ENCODE results near the gene PRTFDC1.

The PRTFDC1 gene

DNA sequence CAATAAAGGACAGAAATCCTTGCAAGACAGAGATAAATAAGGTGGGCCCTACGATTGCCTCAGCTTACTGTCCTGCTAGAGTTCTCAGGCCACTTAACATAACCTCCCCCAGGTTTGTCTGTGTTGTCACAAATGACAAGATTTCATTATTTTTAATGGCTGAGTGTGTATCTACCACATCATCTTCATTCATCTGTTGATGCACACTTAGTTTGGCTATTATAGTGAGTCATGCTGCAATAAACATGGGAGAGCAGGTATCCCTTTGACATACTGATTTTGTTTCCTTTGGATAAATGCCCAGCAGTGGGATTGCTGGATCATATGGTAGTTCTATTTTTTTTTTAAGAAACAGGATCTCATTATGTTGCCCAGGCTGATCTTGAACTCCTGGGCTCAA is 60.6 kb downstream of the PRTFDC1 start:
- H3K9ac ChIP-seq, result no peak overlapping the region
- H3K79me2 ChIP-seq, result no peaks in the 10 kb centered on the region
- H3K27me3 ChIP-seq (ENCODE audit: control insufficient read depth, insufficient read depth, low read length), result no peaks in the 10 kb centered on the region
- no peaks in the 10 kb centered on the region for H3K36me3 ChIP-seq (ENCODE audit: control insufficient read depth, insufficient read depth, low read length)
- no peak overlapping the region for H3K27ac ChIP-seq
- H3K4me1 ChIP-seq, result no peaks in the 10 kb centered on the region
- H3K4me3 ChIP-seq (ENCODE audit: low read depth, low read length), result no peak overlapping the region
- no peak overlapping the region for H3K4me2 ChIP-seq (ENCODE audit: low read length)
- H3K9me3 ChIP-seq (ENCODE audit: control insufficient read depth, low read length), result no peaks in the 10 kb centered on the region
- H2AFZ ChIP-seq, result no peak overlapping the region
- TF ChIP-seq, protein P1, sequence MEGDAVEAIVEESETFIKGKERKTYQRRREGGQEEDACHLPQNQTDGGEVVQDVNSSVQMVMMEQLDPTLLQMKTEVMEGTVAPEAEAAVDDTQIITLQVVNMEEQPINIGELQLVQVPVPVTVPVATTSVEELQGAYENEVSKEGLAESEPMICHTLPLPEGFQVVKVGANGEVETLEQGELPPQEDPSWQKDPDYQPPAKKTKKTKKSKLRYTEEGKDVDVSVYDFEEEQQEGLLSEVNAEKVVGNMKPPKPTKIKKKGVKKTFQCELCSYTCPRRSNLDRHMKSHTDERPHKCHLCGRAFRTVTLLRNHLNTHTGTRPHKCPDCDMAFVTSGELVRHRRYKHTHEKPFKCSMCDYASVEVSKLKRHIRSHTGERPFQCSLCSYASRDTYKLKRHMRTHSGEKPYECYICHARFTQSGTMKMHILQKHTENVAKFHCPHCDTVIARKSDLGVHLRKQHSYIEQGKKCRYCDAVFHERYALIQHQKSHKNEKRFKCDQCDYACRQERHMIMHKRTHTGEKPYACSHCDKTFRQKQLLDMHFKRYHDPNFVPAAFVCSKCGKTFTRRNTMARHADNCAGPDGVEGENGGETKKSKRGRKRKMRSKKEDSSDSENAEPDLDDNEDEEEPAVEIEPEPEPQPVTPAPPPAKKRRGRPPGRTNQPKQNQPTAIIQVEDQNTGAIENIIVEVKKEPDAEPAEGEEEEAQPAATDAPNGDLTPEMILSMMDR (IDR thresholded peaks at IDR 0.05), result no peak

DNA sequence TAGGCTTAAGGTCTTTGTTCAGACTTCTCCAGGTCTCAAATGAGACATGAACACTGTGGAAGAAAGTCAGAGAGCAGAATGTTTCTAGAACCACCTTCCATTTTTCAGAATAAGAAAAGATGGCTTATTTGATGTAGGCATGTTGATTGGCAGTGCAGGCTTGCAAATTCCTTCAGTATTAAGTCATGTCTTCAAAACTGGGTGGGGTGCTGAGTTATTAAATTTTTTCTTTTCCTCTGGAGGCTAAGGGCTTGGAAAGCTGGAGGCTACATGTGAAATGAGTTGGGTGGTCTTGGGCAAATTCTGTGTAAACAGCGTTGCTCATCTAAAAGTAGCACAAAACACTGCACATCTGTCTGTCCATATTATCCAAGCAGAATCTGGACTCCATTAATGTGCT is 62.8 kb downstream of the PRTFDC1 start:
- Histone ChIP-seq H3K4me3 (ENCODE audit: low read depth, low read length) (no peak overlapping the region), H3K9ac (no peak overlapping the region), H3K36me3 (ENCODE audit: control insufficient read depth, insufficient read depth, low read length) (no peaks in the 10 kb centered on the region), H3K4me2 (ENCODE audit: low read length) (no peak overlapping the region), H3K27me3 (ENCODE audit: control insufficient read depth, insufficient read depth, low read length) (no peaks in the 10 kb centered on the region), H3K79me2 (no peaks in the 10 kb centered on the region), H3K9me3 (ENCODE audit: control insufficient read depth, low read length) (no peaks in the 10 kb centered on the region), H3K27ac (no peak overlapping the region), H3K4me1 (no peaks in the 10 kb centered on the region), H2AFZ (no peak overlapping the region)
- TF ChIP-seq, protein P1 (IDR thresholded peaks at IDR 0.05), result no peak

DNA sequence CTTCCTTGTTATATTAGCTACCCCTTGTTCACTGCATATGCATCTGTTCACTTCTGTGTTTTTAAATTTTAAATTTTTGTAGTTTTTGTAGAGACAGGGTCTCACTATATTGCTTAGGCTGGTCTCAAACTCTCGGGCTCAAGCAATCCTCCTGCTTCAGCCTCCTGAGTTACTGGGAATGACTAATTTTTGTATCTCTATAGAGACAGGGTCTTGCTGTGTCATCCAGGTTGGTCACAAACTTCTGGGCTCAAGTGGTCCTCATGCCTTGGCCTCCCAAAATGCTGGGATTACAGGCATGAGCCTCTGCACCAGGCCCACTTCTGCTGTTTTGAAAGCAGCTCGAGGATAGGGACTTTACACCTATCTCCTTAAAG is 64.6 kb downstream of the PRTFDC1 start:
- Histone ChIP-seq H3K27me3 (ENCODE audit: control insufficient read depth, insufficient read depth, low read length) (no peaks in the 10 kb centered on the region), H3K9ac (no peak overlapping the region), H3K79me2 (no peaks in the 10 kb centered on the region), H3K4me2 (ENCODE audit: low read length) (no peak overlapping the region), H3K4me3 (ENCODE audit: low read depth, low read length) (no peak overlapping the region), H3K9me3 (ENCODE audit: control insufficient read depth, low read length) (no peaks in the 10 kb centered on the region), H3K27ac (no peak overlapping the region), H2AFZ (no peak overlapping the region), H3K4me1 (no peaks in the 10 kb centered on the region), H3K36me3 (ENCODE audit: control insufficient read depth, insufficient read depth, low read length) (no peaks in the 10 kb centered on the region)
- TF ChIP-seq, protein P1 (IDR thresholded peaks at IDR 0.05), result no peak

DNA sequence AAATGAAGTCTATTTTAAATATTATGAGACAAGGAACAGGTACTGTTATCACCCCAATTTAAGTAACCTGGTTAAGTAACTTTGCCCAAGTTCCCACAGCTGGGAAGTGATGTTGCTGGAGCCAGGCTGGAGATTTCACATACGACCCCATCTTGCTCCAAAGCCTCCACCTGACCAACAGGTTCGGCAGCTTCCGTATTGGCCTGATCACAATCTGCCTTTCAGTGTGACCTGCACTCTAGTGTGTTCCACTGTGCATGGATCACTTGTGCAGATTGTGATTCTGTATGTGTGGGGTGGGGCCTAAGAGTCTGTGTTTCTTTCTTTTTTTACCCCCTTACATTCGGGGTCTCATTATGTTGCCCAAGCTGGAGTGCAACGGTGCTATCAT is 66.1 kb downstream of the PRTFDC1 start:
- H3K9ac ChIP-seq, result no peak overlapping the region
- H3K79me2 ChIP-seq, result no peaks in the 10 kb centered on the region
- H3K27ac ChIP-seq, result no peak overlapping the region
- H2AFZ ChIP-seq, result no peak overlapping the region
- no peaks in the 10 kb centered on the region for H3K4me1 ChIP-seq
- H3K4me2 ChIP-seq (ENCODE audit: low read length), result no peak overlapping the region
- TF ChIP-seq, protein P1 (IDR thresholded peaks at IDR 0.05), result no peak
- H3K4me3 ChIP-seq (ENCODE audit: low read depth, low read length), result no peak overlapping the region
- no peaks in the 10 kb centered on the region for H3K36me3 ChIP-seq (ENCODE audit: control insufficient read depth, insufficient read depth, low read length)
- H3K27me3 ChIP-seq (ENCODE audit: control insufficient read depth, insufficient read depth, low read length), result no peaks in the 10 kb centered on the region
- H3K9me3 ChIP-seq (ENCODE audit: control insufficient read depth, low read length), result no peaks in the 10 kb centered on the region

DNA sequence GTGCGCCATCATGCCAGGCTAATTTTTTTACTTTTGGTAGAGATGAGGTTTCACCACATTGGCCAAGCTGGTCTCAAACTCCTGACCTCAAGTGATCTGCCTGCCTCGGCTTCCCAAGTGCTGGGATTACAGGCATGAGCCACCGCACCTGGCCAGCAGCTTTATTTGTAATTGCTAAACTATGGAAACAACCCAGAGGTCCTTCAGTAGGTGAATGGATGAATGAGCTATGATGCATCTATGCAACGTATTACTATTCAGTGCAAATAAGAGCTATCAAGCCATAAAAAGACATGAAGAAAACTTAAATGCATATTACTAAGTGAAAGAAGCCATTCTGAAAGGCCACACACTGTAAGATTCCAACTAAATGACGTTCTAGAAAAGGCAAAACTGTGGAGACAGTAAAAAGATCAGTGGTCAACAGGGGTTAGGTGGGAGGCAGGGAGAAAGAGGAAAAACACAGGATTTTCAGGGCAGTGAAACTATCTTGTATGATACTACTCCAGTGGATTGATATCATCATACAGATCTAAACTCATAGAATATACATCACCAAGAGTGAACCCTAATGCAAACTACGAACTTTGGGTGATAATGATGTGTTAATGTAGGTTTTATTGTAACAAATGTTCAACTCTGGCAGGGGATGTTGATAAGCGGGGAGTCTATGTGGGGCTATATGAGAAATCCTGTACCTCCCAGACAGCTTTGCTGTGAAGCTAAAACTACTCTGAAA is 66.7 kb downstream of the PRTFDC1 start:
- TF ChIP-seq, protein P1 (IDR thresholded peaks at IDR 0.05), result no peak
- H3K27ac ChIP-seq, result no peak overlapping the region
- no peaks in the 10 kb centered on the region for H3K36me3 ChIP-seq (ENCODE audit: control insufficient read depth, insufficient read depth, low read length)
- H3K9ac ChIP-seq, result no peak overlapping the region
- no peak overlapping the region for H3K4me3 ChIP-seq (ENCODE audit: low read depth, low read length)
- no peaks in the 10 kb centered on the region for H3K4me1 ChIP-seq
- H3K9me3 ChIP-seq (ENCODE audit: control insufficient read depth, low read length), result no peaks in the 10 kb centered on the region
- H2AFZ ChIP-seq, result no peak overlapping the region
- no peaks in the 10 kb centered on the region for H3K27me3 ChIP-seq (ENCODE audit: control insufficient read depth, insufficient read depth, low read length)
- H3K4me2 ChIP-seq (ENCODE audit: low read length), result no peak overlapping the region
- no peaks in the 10 kb centered on the region for H3K79me2 ChIP-seq
